HG03439 (cell line): ENCODE measurements around the gene DBH.

Source experiments
- ATAC-seq: cut with Tn5 transposase; IDR thresholded peaks from one replicate; pipeline ENCODE4 v1.9.1; 2021; ENCODE audit warnings: mild to moderate bottlenecking, moderate library complexity; ENCODE audit not compliant: unreplicated experiment

DBH gene

DNA sequence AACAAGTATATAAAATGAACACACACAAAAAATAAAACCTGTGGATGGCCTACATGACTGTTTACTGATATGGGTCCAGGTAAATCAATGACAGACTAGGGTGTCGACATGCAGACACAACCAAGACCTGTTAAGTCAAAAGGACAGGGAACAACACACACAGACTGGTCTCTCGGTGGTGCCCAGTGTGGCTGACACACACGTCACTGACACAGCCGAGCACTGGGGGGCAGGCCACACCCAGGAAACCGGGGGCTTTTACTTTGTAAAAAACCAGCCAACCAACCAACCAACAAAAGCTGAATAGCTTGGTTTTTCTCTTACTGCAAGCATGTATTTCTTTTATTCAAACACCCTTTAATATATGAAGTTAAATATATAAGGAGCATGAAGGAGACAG lies 31.9 kb upstream of the DBH start:
- ATAC-seq = no peak

- no peak for ATAC-seq
These were observed 31.3 kb upstream of the DBH start for GRCh38 chr9:133604856-133605255.

- ATAC-seq = no peak
These were observed 30.7 kb upstream of the DBH start for GRCh38 chr9:133605446-133605845.

- no peak for ATAC-seq
These were observed 30.1 kb upstream of the DBH start for GRCh38 chr9:133605856-133606707.

- ATAC-seq = no peak
These were observed 29.5 kb upstream of the DBH start for GRCh38 chr9:133606708-133607025.

DNA sequence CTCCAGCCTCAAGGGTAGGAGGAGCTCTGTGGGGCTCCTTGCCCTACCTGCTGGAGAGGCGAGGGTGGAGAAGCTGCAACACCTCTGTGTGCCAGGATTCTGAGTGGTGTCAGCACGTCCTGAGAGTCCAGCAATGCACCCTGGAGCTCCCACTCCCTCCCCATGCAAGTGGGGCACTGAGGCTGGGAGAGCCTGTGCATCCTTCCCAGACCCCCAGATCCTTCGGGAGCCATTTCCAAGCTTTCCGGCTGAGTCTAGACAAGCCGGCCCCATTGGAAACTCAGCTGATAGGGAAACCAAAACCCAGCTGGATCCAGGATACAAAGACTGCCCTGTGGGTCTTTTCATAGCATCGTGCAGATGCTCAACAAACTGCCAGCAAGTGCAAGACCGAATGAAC lies 28.8 kb upstream of the DBH start:
- no peak for ATAC-seq

DNA sequence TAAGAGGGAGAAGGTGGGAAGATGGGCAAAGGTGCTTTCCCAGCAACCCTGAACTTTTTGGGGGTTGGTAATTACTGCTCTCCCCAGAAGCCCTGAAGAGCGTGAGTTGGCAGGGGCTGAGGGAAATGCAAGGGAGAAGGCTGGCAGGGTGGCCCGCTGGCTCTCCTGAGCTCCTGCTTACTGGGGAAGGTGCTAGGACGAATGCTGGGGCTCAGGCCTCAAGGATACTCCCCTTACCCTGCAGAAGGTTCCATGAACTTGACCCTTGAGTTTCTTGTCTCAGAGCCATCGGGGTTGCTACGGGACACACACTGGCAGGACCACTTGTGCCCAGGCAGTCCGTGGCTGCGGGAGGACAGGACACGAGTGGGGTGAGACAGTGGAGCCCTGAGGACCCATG lies 28.2 kb upstream of the DBH start:
- ATAC-seq = no peak

GRCh38 chr9:133608382-133608781 lies 27.8 kb upstream of the DBH start:
- no peak for ATAC-seq

GRCh38 chr9:133608889-133609288 lies 27.3 kb upstream of the DBH start:
- no peak for ATAC-seq

GRCh38 chr9:133609311-133610098 lies 26.7 kb upstream of the DBH start, which contains the start of gene FAM163B:
Gene FAM163B, minus strand, starts transcription at chr9:133609389. Its CDS starts 29,166 bp downstream, at chr9:133580223.
- ATAC-seq = no peak

DNA sequence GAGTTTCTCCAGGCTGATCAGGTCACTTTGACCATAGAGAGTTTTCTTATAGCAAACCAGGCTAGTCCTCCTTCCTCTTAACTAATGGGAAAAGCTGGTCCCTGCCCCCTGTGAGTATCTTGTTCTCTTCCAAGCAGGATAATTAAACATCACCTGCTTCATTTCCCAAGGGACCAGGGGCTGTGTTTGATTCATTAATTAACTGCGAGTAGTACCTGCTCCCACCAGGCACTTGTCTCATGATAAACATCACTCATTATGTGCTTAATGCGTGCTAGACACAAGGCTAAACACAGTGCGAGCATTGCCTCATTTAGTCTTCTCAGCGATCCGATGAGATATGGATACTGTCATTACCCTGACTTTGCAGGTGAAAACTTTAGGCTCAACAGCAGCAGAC lies 25.3 kb upstream of the DBH start:
- ATAC-seq = no peak

DNA sequence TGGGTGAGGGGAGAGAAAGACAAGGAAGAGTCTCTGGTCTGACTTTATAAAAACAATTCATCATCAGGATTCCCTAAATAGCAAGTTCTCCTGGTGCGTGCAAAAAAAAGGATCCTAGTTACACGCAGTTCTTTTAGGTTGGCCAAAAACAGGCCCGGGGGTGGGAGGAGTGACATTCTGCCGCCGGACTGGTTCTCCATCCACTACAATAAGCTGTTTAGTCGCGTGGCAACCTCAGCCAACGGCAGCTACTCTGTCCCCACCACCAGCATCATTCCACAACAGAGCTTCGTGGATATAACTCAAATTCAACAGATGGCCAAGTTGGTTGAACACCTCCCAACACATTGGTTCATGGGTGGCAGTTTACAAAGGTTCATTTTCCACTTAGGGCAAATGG lies 24.1 kb upstream of the DBH start:
- ATAC-seq = no peak

DNA sequence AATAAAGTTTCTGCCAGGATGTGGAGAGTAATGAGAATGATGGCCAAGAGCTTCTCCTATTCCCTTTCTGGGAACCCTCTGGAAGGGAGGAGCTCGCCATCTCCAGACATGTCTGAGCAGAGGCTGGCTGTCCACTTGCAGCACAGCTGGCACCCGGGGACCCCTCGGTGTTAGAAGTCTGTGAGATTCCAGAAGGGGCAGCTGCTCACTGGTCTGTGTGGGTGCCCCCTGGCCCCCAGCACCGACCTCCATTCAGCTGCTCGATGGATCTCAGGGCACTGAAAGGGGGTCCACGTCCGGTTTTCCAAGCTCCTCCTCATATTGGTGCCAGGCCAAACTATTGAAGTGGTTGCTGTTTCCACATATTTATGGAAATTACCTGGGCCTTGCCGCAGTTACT lies 23.3 kb upstream of the DBH start:
- no peak for ATAC-seq

GRCh38 chr9:133613432-133613831 lies 22.7 kb upstream of the DBH start:
- ATAC-seq = no peak

DNA sequence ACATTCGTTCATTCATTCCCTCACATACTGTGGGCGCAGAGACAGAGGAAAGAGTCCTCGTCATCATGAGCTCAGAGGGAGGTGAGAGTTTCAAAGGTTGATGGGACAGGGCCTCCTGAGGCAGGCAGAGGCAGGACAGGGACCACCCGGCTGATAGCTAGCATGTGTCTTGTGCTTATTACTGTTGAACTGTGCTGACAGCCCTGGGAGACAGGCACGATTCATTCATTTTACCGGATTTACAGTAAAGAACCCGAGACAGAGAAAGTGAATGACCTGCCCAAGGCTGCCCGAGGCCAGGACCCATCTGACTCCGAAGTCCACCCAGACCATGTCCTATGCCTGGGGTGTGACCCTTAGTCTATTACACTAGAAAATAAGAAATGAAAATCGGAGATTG lies 22.1 kb upstream of the DBH start:
- ATAC-seq = no peak

DNA sequence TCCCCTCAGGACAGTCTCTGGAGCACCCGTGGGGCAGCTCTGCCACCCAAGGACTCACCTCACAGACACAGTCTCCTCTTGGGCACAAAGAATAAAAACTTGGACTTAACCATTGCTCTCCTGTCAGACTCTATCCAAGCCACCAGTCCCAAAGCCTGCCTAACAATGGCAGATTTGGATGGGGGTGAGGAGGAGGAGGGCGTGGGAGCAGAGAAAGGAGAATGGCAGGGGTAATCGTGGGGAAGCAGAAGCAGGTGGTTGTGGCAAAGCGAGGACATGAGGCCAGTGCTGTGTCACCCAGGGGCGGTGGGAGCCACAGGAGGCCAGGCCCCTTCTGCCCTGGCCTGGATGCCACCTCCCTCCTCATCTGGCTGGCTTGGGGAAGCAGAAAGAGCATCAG lies 21.5 kb upstream of the DBH start:
- ATAC-seq = no peak

- no peak for ATAC-seq
These were observed 21.0 kb upstream of the DBH start for GRCh38 chr9:133615186-133615585.

GRCh38 chr9:133615606-133616188 lies 20.5 kb upstream of the DBH start:
- no peak for ATAC-seq

DNA sequence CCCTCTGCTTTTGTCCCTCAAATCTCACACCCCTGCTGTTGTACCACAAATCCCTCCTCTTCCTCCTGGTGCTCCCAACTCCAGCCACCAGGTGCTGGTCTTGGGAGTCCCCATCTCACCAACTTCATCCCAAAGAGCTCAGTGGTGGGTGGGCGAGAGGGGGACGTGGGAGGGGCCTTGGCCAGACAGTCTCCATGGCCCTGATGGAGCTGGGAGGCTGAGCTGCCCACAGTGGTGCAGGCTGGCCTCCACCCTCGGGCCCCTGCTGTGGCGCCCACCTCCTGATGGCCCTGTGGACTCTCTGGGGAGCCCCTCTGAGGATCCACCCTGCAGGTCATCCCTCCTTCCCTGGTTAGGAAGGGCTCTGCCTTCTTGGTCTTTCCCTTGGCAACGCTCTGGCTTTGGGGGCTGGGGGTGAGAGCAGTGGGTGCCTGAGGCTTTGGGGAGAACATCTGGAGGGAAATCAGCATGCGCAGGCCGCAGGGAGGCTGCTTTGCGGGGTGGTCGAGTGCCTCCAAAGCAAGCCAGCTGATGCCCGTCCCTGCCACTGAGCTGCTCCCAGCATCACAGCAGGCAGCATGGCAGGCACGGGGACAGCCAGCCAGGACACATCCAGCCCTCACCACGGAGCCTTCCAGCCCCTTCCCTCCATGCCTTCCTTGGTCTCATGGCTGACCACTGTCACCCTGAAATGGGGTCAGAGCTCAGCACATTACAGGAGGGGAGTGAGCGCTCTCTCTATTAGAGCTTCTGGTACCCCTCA lies 19.3 kb upstream of the DBH start:
- ATAC-seq = no peak

DNA sequence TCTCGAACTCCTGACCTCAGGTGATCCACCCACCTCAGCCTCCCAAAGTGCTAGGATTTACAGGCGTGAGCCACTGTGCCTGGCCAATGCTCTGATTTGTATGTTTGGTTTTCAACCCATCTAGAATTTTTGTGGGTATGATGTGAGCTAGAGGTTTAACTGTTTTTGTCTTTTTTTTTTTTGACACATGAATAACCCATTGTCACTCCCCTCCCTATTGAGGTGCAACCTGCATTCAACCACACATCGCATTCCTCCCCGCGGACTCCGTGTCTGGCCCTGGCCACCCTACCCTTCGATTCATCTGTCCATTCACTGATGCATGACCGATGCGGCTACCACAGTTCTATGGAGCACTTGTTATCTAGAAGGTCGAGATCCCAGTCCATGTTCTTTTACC lies 17.4 kb upstream of the DBH start:
- ATAC-seq = no peak

DNA sequence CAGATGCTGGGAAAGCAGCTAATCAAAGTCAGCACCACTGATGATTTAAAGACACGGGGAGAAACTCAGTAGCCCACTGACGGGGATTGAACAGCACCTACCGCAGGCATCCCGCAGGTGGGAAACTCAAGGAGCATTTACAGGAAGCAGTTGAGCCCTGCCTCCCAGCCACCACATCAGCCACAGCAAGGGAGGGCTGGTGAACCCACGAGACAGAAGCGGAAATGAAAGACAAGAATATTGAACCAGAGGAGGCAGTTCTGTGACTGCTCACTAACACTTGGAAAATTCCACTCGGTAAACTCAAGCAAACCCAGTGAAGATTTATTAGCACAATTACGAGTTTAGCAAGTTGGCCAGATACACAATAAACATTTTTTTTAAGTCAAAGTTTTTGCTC lies 16.4 kb upstream of the DBH start:
- ATAC-seq = no peak
